Activated naive CD8-positive, alpha-beta T cell treated with anti-CD3 and anti-CD28 coated beads for 36 hours (primary cell): ENCODE data around the gene ZBTB38. TPM values are rescaled to one million over a fixed set of nuclear protein-coding genes. Genes with fewer than 3 reads are reported as not detected.

Source experiments
- DNase-seq: peaks from one replicate; pipeline ENCODE4 v3.0.0; 2021
- H3K27ac Mint-ChIP-seq: one replicate; pipeline ENCODE4 v1.8.0; 2022; ENCODE audit warnings: mild to moderate bottlenecking, moderate library complexity, mixed read lengths
- H3K27me3 Mint-ChIP-seq: one replicate; pipeline ENCODE4 v1.8.0; 2022; ENCODE audit warnings: mild to moderate bottlenecking, mixed read lengths
- H3K36me3 Mint-ChIP-seq: one replicate; pipeline ENCODE4 v1.8.0; 2021; ENCODE audit warnings: mild to moderate bottlenecking, mixed read lengths
- H3K4me1 Mint-ChIP-seq: one replicate; pipeline ENCODE4 v1.8.0; 2021; ENCODE audit warnings: mixed read lengths
- H3K4me3 Mint-ChIP-seq: one replicate; pipeline ENCODE4 v1.8.0; 2022; ENCODE audit warnings: mild to moderate bottlenecking, moderate library complexity, mixed read lengths
- H3K9me3 Mint-ChIP-seq: one replicate; pipeline ENCODE4 v1.8.0; 2022; ENCODE audit warnings: mixed read lengths
- total RNA-seq, 2 experiments: library from RNA; stranded (reverse); gene quantifications; one replicate each; pipeline ENCODE4 v1.2.3, GENCODE V29; 2021

Gene ZBTB38
- total RNA-seq, 2 experiments from 2014 or later = 14.7 to 16.7 TPM

DNA sequence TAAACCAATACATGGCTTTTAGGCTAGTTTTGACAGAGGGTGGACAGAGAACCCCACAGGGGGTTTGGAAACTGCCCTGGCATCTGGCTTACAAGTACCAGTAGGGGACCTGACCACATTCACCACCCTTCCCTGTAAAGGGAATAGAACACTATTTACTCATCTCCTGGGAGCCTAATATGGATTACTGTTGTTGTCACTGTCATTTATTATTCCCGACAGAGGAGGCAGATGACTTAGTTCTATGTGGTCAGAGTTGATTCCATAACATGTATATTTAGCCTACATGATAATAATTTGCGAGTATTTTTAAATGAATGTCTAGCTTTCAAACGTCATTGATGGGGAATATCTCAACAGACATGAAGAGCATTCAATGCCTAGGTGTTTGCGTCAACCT lies 15.9 kb downstream of the ZBTB38 start:
- Mint-ChIP-seq H3K27ac (no peak overlapping the region), H3K36me3 (no peaks in the 10 kb centered on the region), H3K27me3 (no peaks in the 10 kb centered on the region), H3K9me3 (no peaks in the 10 kb centered on the region), H3K4me3 (no peak overlapping the region), H3K4me1 (peaks cover 8% of the 10 kb centered on the region)
- DNase-seq = no peak

GRCh38 chr3:141384575-141384974 lies 16.3 kb downstream of the ZBTB38 start:
- H3K27ac Mint-ChIP-seq = no peak overlapping the region
- no peaks in the 10 kb centered on the region for H3K27me3 Mint-ChIP-seq
- H3K36me3 Mint-ChIP-seq = no peaks in the 10 kb centered on the region
- DNase-seq = no peak
- H3K9me3 Mint-ChIP-seq = no peaks in the 10 kb centered on the region
- H3K4me1 Mint-ChIP-seq = peaks cover 10% of the 10 kb centered on the region
- no peak overlapping the region for H3K4me3 Mint-ChIP-seq

- Mint-ChIP-seq H3K4me1 (peaks cover 10% of the 10 kb centered on the region), H3K27ac (no peak overlapping the region), H3K27me3 (no peaks in the 10 kb centered on the region), H3K36me3 (no peaks in the 10 kb centered on the region), H3K9me3 (no peaks in the 10 kb centered on the region), H3K4me3 (no peak overlapping the region)
- no peak for DNase-seq
These were observed 17.3 kb downstream of the ZBTB38 start for GRCh38 chr3:141385406-141386125.

DNA sequence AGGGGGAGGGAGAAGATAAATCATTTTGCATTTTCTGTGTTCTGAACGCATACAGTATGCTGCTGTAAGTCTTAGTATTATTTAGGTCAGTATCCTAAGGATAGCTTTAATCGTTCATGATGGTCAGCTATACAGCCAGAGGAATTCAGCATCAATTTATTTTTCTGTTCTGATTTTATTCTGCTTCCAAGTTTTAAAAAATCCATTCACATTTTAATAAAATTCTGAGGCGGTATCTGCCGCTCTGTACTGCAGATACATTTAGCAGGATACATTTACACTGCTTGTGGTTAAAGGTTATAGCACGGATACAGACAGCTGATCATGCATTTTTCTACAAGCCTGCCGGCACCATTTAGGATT lies 17.8 kb downstream of the ZBTB38 start:
- H3K36me3 Mint-ChIP-seq = no peaks in the 10 kb centered on the region
- DNase-seq = no peak
- no peaks in the 10 kb centered on the region for H3K27me3 Mint-ChIP-seq
- H3K4me1 Mint-ChIP-seq = peaks cover 10% of the 10 kb centered on the region
- H3K9me3 Mint-ChIP-seq = no peaks in the 10 kb centered on the region
- H3K4me3 Mint-ChIP-seq = no peak overlapping the region
- H3K27ac Mint-ChIP-seq = no peak overlapping the region

DNA sequence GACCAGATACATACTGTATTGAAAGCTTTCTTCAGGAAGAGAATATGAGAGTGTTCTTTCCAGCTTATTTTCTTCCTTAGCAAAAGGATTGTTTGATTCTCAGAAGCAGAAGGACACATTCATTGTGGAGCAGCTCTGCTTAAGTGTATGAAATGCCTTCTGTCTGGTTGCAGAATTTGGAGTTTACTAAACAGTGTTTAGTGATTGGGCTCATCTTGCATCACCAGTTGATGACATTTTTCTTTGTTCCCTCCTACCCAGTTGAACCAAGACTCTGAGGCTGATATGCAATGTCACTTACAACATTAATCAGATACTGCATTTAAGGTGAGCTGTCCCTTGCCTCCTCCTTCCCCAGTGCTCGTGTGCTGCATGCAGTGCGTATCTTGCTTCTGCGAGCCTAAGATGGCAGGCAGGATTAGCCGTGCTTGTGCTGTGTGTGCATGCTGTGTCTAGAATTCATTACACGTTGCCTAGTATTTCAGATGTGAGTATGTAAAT lies 18.4 kb downstream of the ZBTB38 start:
- no peaks in the 10 kb centered on the region for H3K36me3 Mint-ChIP-seq
- no peak for DNase-seq
- H3K27me3 Mint-ChIP-seq = no peaks in the 10 kb centered on the region
- H3K9me3 Mint-ChIP-seq = no peaks in the 10 kb centered on the region
- peaks cover 10% of the 10 kb centered on the region for H3K4me1 Mint-ChIP-seq
- no peak overlapping the region for H3K4me3 Mint-ChIP-seq
- no peak overlapping the region for H3K27ac Mint-ChIP-seq

DNA sequence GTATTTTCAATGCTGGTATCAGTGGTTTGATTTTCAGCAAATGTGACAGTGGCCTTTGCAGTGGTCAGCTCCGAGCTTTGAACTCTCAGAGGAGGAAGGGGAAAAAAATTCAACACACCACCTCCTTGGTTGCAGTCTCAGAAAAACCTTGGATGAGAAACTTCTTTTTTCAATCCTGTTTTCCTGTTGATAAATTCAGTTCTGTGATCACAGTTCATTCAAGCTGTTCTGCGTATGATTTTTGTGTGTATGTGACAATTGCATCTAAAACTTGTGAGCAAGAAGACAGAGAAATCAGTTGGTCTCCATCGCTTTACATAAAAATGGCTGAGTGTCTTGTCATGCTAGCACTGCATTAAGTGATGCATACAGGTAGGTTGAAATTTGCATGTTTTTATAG lies 19.2 kb downstream of the ZBTB38 start:
- H3K27me3 Mint-ChIP-seq = no peaks in the 10 kb centered on the region
- peaks cover 10% of the 10 kb centered on the region for H3K4me1 Mint-ChIP-seq
- no peak for DNase-seq
- H3K36me3 Mint-ChIP-seq = no peaks in the 10 kb centered on the region
- no peak overlapping the region for H3K4me3 Mint-ChIP-seq
- no peak overlapping the region for H3K27ac Mint-ChIP-seq
- no peaks in the 10 kb centered on the region for H3K9me3 Mint-ChIP-seq

DNA sequence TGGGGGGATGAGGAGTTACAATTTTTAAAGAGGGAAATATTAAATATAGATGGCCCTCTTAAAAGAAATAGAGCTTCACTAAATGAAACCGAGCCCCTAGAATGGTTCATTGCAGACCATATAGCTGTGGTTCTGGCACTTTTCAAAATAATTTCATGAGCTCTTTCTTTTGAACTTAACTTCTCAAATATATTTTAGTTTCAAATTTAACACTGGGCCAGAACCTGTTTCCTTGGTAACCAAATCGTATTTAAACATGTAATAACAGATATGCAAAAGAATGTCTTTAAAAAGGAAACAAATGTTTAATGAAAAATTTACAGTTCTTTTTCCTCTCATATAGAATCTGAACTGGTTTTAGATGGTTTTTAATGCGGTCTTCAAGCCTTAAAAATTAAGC lies 20.1 kb downstream of the ZBTB38 start:
- Mint-ChIP-seq H3K27me3 (no peaks in the 10 kb centered on the region), H3K36me3 (no peaks in the 10 kb centered on the region), H3K4me1 (peaks cover 10% of the 10 kb centered on the region), H3K4me3 (no peak overlapping the region), H3K9me3 (no peaks in the 10 kb centered on the region), H3K27ac (no peak overlapping the region)
- DNase-seq = no peak

GRCh38 chr3:141388823-141389621 lies 20.7 kb downstream of the ZBTB38 start:
- Mint-ChIP-seq H3K4me1 (peaks cover 10% of the 10 kb centered on the region), H3K4me3 (no peak overlapping the region), H3K9me3 (no peaks in the 10 kb centered on the region), H3K27ac (no peak overlapping the region), H3K27me3 (no peaks in the 10 kb centered on the region), H3K36me3 (no peaks in the 10 kb centered on the region)
- no peak for DNase-seq

GRCh38 chr3:141389703-141390102 lies 21.4 kb downstream of the ZBTB38 start:
- Mint-ChIP-seq H3K4me1 (peaks cover 10% of the 10 kb centered on the region), H3K4me3 (no peak overlapping the region), H3K36me3 (no peaks in the 10 kb centered on the region), H3K9me3 (no peaks in the 10 kb centered on the region), H3K27me3 (no peaks in the 10 kb centered on the region), H3K27ac (no peak overlapping the region)
- no peak for DNase-seq

DNA sequence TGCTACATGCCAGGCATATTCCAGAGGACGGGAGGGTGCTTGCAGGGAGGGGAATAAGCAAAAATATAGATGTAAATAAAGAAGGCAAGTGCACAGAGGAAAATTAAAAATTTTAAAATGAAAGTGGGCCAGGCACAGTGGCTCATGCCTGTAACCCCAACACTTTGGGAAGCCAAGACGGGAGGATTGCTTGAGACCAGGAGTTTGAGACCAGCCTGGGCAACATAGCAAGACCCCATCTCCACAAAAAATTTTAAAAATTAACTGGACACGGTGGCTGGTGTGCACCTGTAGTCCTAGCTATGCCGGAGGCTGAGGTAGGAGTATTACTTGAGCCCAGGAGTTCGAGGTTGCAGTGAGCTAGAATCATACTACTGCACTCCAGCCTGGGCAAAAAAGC lies 22.4 kb downstream of the ZBTB38 start:
- H3K4me3 Mint-ChIP-seq = no peak overlapping the region
- peaks cover 10% of the 10 kb centered on the region for H3K4me1 Mint-ChIP-seq
- no peak overlapping the region for H3K27ac Mint-ChIP-seq

GRCh38 chr3:141391298-141391990 lies 23.1 kb downstream of the ZBTB38 start:
- H3K27me3 Mint-ChIP-seq = no peaks in the 10 kb centered on the region
- peaks cover 10% of the 10 kb centered on the region for H3K4me1 Mint-ChIP-seq
- no peak overlapping the region for H3K4me3 Mint-ChIP-seq
- DNase-seq = no peak
- H3K9me3 Mint-ChIP-seq = peaks cover 2% of the 10 kb centered on the region
- no peak overlapping the region for H3K27ac Mint-ChIP-seq
- H3K36me3 Mint-ChIP-seq = no peaks in the 10 kb centered on the region

More for the DNA sequence above, 22.4 kb downstream of the ZBTB38 start:
- Mint-ChIP-seq H3K9me3 (no peaks in the 10 kb centered on the region), H3K36me3 (no peaks in the 10 kb centered on the region), H3K27me3 (no peaks in the 10 kb centered on the region)
- no peak for DNase-seq

- Mint-ChIP-seq H3K4me3 (no peak overlapping the region), H3K27me3 (no peaks in the 10 kb centered on the region), H3K9me3 (peaks cover 4% of the 10 kb centered on the region), H3K4me1 (peaks cover 10% of the 10 kb centered on the region), H3K36me3 (no peaks in the 10 kb centered on the region), H3K27ac (no peak overlapping the region)
- DNase-seq = no peak
These were observed 23.6 kb downstream of the ZBTB38 start for GRCh38 chr3:141391991-141392316.

- peaks cover 5% of the 10 kb centered on the region for H3K9me3 Mint-ChIP-seq
- H3K27ac Mint-ChIP-seq = no peak overlapping the region
- no peaks in the 10 kb centered on the region for H3K27me3 Mint-ChIP-seq
- H3K36me3 Mint-ChIP-seq = no peaks in the 10 kb centered on the region
- H3K4me1 Mint-ChIP-seq = peaks cover 10% of the 10 kb centered on the region
- no peak for DNase-seq
- no peak overlapping the region for H3K4me3 Mint-ChIP-seq
These were observed 24.1 kb downstream of the ZBTB38 start for GRCh38 chr3:141392416-141392815.

DNA sequence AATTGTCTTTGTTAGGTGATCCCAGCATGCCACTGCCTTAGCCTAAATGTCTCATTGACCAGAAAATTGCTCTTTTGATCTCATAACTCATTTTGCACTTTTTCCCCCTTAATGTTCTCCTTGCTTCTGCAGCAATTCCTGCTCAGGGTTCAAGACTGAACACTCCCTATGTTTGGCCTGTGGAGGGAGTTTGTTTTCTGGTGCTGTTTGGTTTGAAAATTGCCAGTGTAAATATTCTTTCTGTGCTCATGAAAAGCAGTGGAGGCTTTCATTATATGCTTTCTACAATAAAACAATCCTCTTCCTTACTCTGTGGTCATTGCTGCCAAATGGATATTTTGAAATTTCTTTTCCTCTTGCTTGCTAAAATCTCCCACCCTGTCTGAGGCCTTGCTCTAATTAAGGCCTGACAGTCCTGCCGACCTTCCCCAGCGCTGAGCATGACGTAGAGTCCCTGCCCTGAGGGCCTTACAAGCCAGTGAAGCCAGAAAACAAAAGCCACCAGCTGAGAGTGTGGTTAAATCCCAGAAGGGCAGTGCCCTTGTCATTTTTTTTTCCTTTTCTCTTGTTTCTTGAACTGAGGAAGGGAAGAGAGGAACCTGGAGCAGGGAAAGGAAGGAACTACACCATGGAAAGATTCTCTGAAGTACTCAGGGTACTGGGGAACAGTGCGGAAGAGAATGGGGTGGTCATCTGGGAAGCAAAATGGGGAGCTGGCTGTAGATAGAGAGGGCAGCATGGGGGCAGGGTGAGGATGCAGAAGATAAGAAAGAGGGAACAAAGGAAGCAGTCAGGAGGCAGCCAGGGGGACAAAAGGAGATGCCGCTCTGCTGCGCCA lies 24.8 kb downstream of the ZBTB38 start:
- DNase-seq = no peak
- H3K27me3 Mint-ChIP-seq = no peaks in the 10 kb centered on the region
- no peak overlapping the region for H3K4me3 Mint-ChIP-seq
- H3K9me3 Mint-ChIP-seq = peaks cover 6% of the 10 kb centered on the region
- no peak overlapping the region for H3K27ac Mint-ChIP-seq
- H3K36me3 Mint-ChIP-seq = no peaks in the 10 kb centered on the region
- peaks cover 10% of the 10 kb centered on the region for H3K4me1 Mint-ChIP-seq

GRCh38 chr3:141393735-141394076 lies 25.4 kb downstream of the ZBTB38 start:
- DNase-seq = no peak
- H3K9me3 Mint-ChIP-seq = peaks cover 6% of the 10 kb centered on the region
- no peaks in the 10 kb centered on the region for H3K27me3 Mint-ChIP-seq
- no peak overlapping the region for H3K27ac Mint-ChIP-seq
- H3K36me3 Mint-ChIP-seq = no peaks in the 10 kb centered on the region
- H3K4me1 Mint-ChIP-seq = peaks cover 8% of the 10 kb centered on the region
- no peak overlapping the region for H3K4me3 Mint-ChIP-seq
